LoVo (cell line): ENCODE data around the gene MEIOC.

Experiments used
- DNase-seq: peaks from one replicate; pipeline ENCODE4 v3.0.0-alpha.2; 2016; ENCODE audit warnings: low spot score

Gene MEIOC

DNA sequence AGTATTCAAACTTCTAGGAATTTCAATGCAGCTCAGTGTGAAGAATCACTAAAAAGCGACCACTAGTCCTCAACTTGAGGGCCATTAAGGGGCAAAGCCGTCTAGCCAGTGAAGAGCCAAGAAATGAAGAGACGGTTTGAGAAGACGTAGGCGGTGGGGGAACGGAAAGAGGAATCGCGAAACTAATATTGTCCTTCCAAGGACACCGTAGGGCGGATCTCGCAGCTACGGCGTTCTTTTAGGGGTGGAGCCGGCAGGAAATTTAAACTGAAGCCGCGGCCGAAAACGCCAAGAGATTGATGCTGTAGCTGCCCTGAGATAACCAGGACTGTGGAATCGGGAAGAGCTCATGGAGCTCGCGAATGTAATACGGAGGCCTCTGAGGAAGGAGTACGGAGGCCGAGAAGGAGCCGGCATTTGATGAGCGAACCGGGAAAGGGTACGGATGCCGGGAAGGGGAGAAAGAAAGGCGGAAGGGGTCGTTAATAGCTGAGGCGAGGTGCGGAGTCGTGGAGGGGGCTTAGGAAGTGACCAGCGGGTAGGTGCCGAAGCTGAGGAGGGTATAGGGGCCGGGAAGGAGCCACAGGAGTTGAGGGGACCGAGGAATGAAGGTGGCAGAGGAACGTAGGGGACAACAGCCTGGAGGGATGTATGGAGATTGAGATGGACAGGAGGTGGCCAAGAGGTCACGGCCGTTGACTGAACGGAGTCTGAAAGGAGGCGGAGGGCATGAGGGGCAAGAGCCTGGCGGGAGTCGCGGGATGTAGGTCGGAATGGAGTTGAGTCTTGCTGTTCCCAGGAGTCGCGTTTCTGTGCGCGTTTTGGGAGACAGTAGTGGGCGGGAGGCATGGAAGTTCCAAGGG lies 52.4 kb downstream of the MEIOC start, which contains the start of gene DBF4B:
Gene DBF4B (plus strand): TSS at position 265 of the 863 bp plus-strand sequence. CDS start 156 bp downstream, at position 421.
- DNase-seq = peak; percentile 88

DNA sequence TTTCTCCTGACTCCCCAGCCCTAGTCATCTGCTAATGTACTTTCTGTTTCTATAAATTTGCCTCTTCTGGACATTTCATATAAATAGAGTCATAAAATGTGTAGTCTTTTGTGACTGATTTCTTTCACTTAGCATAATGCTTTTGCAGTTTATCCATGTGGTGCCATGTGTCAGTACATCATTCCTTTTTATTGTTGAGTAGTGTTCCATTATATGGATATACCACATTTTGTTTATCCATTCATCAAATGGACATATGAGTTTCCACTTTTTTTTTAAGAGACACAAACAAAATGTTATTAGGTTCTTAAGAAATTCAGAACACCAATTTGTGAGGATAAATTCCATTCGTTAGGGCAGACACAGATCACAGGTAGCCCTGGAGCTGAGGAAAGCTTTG lies 63.2 kb downstream of the MEIOC start:
- no peak for DNase-seq

DNA sequence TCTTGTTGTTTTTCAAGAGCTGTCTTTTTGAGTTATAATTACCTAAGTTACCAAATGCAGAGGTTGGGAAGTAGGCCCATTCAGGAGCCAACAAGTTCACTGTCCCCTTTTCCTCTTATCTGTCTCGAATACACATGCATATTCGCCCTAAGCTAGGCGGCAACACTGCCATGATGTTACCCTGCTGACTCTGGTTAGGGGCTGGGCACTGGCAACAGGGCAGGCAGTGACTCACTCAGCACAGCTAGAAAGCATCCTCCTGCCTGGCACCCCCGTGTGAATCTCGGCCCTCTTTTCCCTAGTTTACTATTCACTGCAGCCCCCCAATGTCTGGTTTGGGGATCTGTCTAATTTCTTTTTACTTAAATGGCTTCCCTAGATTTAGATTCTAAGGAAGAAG lies 66.0 kb downstream of the MEIOC start:
- DNase-seq = no peak
